DOHH2 (cell line): ENCODE data around the gene EXD1.

Experiments used
- EZH2phosphoT487 ChIP-seq: fragments of 200-600 bp; sonication (generic); IDR thresholded peaks from 2 replicates; pipeline ENCODE4 v1.6.1; 2017; ENCODE audit warnings: borderline replicate concordance, mild to moderate bottlenecking, antibody characterized with exemption, low read length, moderate library complexity, mixed read lengths
- TF ChIP-seq, protein P1 (sequence below): fragments of 200-600 bp; sonication (generic); IDR thresholded peaks from one replicate; pipeline ENCODE4 v1.5.1; 2014; ENCODE audit warnings: antibody characterized with exemption, mild to moderate bottlenecking, low read depth, low read length; ENCODE audit not compliant: poor library complexity, severe bottlenecking

DNA sequence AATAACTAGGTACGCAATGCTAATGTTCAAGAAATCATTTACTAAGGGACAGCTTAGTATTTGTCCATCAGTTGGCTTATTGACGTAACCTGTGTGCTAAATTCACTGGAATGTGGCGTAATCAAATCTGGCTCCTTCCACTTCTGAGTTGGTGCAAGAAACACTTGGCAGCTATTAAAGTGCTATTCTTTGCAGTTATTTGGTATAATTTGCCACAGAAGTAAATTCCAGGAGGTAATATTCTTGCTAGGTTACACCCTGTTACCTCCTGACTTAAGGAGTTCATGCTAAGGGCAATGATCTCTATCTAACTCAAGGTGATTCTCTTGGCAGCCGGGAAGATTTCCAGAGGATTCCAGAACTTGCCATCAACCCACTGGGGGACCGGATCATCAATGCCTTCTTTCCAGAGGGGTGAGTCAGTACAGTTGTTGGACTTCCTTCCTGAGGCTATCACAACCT is 26.1 kb upstream of the EXD1 start:
- TF ChIP-seq, protein P1, sequence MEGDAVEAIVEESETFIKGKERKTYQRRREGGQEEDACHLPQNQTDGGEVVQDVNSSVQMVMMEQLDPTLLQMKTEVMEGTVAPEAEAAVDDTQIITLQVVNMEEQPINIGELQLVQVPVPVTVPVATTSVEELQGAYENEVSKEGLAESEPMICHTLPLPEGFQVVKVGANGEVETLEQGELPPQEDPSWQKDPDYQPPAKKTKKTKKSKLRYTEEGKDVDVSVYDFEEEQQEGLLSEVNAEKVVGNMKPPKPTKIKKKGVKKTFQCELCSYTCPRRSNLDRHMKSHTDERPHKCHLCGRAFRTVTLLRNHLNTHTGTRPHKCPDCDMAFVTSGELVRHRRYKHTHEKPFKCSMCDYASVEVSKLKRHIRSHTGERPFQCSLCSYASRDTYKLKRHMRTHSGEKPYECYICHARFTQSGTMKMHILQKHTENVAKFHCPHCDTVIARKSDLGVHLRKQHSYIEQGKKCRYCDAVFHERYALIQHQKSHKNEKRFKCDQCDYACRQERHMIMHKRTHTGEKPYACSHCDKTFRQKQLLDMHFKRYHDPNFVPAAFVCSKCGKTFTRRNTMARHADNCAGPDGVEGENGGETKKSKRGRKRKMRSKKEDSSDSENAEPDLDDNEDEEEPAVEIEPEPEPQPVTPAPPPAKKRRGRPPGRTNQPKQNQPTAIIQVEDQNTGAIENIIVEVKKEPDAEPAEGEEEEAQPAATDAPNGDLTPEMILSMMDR, result no peak
- no peak for TF ChIP-seq EZH2phosphoT487
